CD4-positive, alpha-beta T cell (primary cell): ENCODE results near the gene ZNF492. TPM values are rescaled to one million over a fixed set of nuclear protein-coding genes. Genes with fewer than 3 reads are reported as not detected.

Experiments
- ATAC-seq: fragments of 200-7000 bp; cut with Tn5 transposase; one replicate; pipeline ENCODE4 v1.10.0; 2022; ENCODE audit warnings: mild to moderate bottlenecking; ENCODE audit not compliant: poor library complexity
- CTCF ChIA-PET: fragments of 350-600 bp; sonication (Branson Sonifier 250); formaldehyde crosslinking; loops from one replicate; lab custom pipeline; 2021; ENCODE audit warnings: antibody characterized with exemption, inconsistent platforms; lab: Charles Lee
- POLR2A ChIA-PET: fragments of 350-600 bp; sonication (Branson Sonifier 250); formaldehyde crosslinking; loops from one replicate; lab custom pipeline; 2021; ENCODE audit warnings: antibody characterized with exemption, inconsistent platforms; lab: Charles Lee
- DNase-seq, 14 experiments: peaks; one replicate each; pipeline ENCODE4 v3.0.0-alpha.2; 2013 to 2020; ENCODE audit warnings: mixed read lengths in 2 of 14
- H3K27ac ChIP-seq, 2 donors: one replicate each; pipeline versions ENCODE4 v1.5.1 to v1.7.0; 2013; ENCODE audit warnings: low read length in 2 of 2, low read depth in 1 of 2, mild to moderate bottlenecking in 1 of 2
- H3K27me3 ChIP-seq, 2 experiments: 1 replicate in 1 of 2; 2 replicates in 1 of 2; pipeline versions ENCODE4 v1.6.1 to v1.7.0; 2013; ENCODE audit warnings: low read length in 2 of 2, control low read depth in 1 of 2, mild to moderate bottlenecking in 1 of 2, moderate library complexity in 1 of 2; ENCODE audit not compliant: insufficient read depth in 2 of 2, control insufficient read depth in 1 of 2
- H3K36me3 ChIP-seq: one replicate; pipeline ENCODE4 v1.6.1; 2013; ENCODE audit warnings: low read length, control low read depth; ENCODE audit not compliant: insufficient read depth
- H3K4me1 ChIP-seq: one replicate; pipeline ENCODE4 v1.6.1; 2013; ENCODE audit warnings: low read length, control low read depth; ENCODE audit not compliant: insufficient read depth
- H3K4me3 ChIP-seq: one replicate; pipeline ENCODE4 v1.5.1; 2013; ENCODE audit warnings: mild to moderate bottlenecking, low read length, moderate library complexity
- H3K9me3 ChIP-seq, 2 experiments: 1 replicate in 1 of 2; 2 replicates in 1 of 2; pipeline versions ENCODE4 v1.6.1 to v1.7.0; 2013; ENCODE audit warnings: low read length in 2 of 2, mild to moderate bottlenecking in 2 of 2, control low read depth in 1 of 2, moderate library complexity in 1 of 2; ENCODE audit not compliant: control insufficient read depth in 1 of 2, insufficient read depth in 1 of 2
- H3K27ac Mint-ChIP-seq: one replicate; pipeline ENCODE4 v1.8.0; 2020; ENCODE audit warnings: mixed read lengths
- H3K27me3 Mint-ChIP-seq: one replicate; pipeline ENCODE4 v1.8.0; 2021; ENCODE audit warnings: mixed read lengths
- H3K36me3 Mint-ChIP-seq: one replicate; pipeline ENCODE4 v1.8.0; 2021; ENCODE audit warnings: low read depth, mixed read lengths
- H3K4me1 Mint-ChIP-seq: one replicate; pipeline ENCODE4 v1.8.0; 2021; ENCODE audit warnings: low read depth, mixed read lengths
- H3K4me3 Mint-ChIP-seq: one replicate; pipeline ENCODE4 v1.8.0; 2020; ENCODE audit warnings: mild to moderate bottlenecking, mixed read lengths
- H3K9me3 Mint-ChIP-seq: one replicate; pipeline ENCODE4 v1.8.0; 2020; ENCODE audit warnings: mixed read lengths
- intact Hi-C, 2 experiments: fragments of 100-400 bp; cut with DNase I in 1 of 2; cut with micrococcal nuclease in 1 of 2; formaldehyde crosslinking; loops; one replicate each; pipeline versions ENCODE4 v1.15.1 to v1.9.0; 2023 to 2025; cut with DNase I, micrococcal nuclease
- total RNA-seq, 174 experiments: library from RNA in 2 of 174; stranded (reverse) in 2 of 174; gene quantifications; one replicate each; pipeline ENCODE4 v1.2.3 and lab custom pipeline; 2021 to 2026
- TF ChIP-seq, protein P1 (sequence below): fragments of 200-600 bp; IDR thresholded peaks from one replicate; pipeline ENCODE4 v1.8.0; 2022; ENCODE audit warnings: antibody characterized with exemption, mild to moderate bottlenecking

The ZNF492 gene
- total RNA-seq, 2 experiments from 2014 or later: 1.1 to 1.2 TPM

DNA sequence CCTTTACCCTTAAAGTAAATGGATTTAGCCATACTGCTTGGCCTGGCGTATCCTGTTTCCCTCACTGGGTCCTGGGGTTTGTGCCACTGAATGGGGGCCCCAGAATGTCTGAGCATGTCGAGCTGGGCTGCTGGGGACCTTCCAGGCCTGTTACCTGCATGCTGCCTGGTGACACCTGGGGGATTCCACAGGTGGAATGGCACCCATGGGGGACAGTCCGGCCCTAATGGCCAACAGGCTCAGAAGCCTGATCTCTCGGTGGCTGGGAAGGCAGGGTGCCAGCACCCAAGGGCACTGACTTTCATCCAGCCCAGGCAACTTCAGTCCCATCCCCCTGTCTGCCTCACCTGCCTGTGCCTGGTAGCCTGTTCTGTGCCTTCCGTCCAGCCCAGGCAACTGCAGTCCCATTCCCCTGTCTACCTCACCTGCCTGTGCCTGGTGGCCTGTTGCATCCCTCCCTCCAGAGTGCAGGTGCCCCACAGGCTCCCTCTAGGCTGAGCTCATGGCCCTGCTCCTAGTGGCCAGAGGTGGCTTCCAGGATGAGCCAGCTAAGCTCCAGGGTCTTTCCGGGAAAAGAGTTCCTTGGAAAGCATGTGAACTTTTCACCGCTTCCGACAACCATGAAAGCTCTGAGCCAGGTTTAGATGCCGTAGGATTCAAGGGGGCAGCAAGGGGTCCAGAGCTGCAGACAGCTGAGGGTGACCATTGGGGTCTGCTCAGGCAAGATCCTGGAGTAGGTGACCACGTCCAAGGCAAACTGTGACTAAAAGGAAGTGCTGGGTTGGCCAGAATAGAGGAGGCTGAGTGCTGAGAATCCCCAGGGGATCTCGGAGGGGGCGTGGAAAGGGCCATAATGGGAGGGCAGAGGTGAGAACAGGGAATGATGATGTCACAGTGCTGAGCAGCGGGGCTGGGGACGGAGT, 30.3 kb upstream of the ZNF492 start:
- H3K27ac ChIP-seq: no peak overlapping the region
- peaks cover 0 to 92% of the 10 kb centered on the region in 2 experiments for H3K9me3 ChIP-seq
- H3K4me1 ChIP-seq: no peaks in the 10 kb centered on the region
- H3K4me3 ChIP-seq: no peak overlapping the region
- Mint-ChIP-seq H3K36me3 (no peaks in the 10 kb centered on the region), H3K27ac (no peak overlapping the region), H3K4me1 (no peaks in the 10 kb centered on the region), H3K27me3 (peaks cover 9% of the 10 kb centered on the region), H3K4me3 (no peak overlapping the region), H3K9me3 (no peaks in the 10 kb centered on the region)
- CTCF ChIA-PET: no interaction called here
- no peaks in the 10 kb centered on the region for H3K36me3 ChIP-seq
- ATAC-seq (no peak), DNase-seq (no peak)
- TF ChIP-seq, protein P1, sequence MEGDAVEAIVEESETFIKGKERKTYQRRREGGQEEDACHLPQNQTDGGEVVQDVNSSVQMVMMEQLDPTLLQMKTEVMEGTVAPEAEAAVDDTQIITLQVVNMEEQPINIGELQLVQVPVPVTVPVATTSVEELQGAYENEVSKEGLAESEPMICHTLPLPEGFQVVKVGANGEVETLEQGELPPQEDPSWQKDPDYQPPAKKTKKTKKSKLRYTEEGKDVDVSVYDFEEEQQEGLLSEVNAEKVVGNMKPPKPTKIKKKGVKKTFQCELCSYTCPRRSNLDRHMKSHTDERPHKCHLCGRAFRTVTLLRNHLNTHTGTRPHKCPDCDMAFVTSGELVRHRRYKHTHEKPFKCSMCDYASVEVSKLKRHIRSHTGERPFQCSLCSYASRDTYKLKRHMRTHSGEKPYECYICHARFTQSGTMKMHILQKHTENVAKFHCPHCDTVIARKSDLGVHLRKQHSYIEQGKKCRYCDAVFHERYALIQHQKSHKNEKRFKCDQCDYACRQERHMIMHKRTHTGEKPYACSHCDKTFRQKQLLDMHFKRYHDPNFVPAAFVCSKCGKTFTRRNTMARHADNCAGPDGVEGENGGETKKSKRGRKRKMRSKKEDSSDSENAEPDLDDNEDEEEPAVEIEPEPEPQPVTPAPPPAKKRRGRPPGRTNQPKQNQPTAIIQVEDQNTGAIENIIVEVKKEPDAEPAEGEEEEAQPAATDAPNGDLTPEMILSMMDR: no peak
- H3K27me3 ChIP-seq: no peaks in the 10 kb centered on the region
- intact Hi-C loops: no loop called here
- POLR2A ChIA-PET: no interaction called here

DNA sequence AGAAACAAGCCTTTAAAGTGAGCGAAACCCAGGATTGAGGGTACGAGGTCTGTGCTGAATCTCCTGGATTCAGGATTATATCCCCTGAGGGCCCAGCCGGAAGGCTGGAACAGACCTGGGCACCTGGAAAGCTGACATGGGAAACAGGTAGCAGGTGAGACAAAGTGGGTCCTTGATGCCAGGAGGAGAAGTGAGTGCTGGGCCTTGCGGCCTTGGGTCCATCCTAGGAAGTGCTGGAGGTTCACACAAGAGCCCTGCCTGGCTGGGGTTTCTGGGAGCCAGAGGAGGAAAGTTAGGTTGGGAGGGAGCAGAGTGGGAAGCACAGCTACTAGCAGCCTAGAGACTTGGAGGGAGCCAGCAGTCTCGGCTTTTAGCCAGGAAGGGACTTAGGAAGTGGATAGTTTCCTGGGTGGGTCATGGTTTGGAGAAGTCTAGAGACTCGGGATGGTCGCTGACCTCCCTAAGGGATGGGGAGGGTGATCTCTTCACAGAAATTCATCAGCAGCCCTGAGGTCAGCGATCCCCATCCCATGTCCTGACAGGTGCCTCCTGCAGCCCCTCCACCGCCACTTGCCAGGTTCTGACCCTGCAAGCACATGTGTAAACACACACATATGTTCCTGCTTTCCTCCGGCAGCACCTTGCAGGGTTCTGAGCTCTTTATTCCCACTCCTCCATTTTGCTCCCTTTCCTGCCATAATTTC, 29.4 kb upstream of the ZNF492 start:
- Histone ChIP-seq H3K9me3 (peaks cover 0 to 88% of the 10 kb centered on the region in 2 experiments), H3K27me3 (no peaks in the 10 kb centered on the region), H3K36me3 (no peaks in the 10 kb centered on the region), H3K4me1 (no peaks in the 10 kb centered on the region), H3K27ac (no peak overlapping the region), H3K4me3 (no peak overlapping the region)
- ATAC-seq: no peak
- Mint-ChIP-seq H3K27me3 (peaks cover 2% of the 10 kb centered on the region), H3K4me1 (no peaks in the 10 kb centered on the region), H3K27ac (no peak overlapping the region), H3K36me3 (no peaks in the 10 kb centered on the region), H3K4me3 (no peak overlapping the region), H3K9me3 (no peaks in the 10 kb centered on the region)
- TF ChIP-seq, protein P1: no peak
- intact Hi-C loops: no loop called here
- CTCF ChIA-PET: no interaction called here
- DNase-seq: no peak
- POLR2A ChIA-PET: no interaction called here

DNA sequence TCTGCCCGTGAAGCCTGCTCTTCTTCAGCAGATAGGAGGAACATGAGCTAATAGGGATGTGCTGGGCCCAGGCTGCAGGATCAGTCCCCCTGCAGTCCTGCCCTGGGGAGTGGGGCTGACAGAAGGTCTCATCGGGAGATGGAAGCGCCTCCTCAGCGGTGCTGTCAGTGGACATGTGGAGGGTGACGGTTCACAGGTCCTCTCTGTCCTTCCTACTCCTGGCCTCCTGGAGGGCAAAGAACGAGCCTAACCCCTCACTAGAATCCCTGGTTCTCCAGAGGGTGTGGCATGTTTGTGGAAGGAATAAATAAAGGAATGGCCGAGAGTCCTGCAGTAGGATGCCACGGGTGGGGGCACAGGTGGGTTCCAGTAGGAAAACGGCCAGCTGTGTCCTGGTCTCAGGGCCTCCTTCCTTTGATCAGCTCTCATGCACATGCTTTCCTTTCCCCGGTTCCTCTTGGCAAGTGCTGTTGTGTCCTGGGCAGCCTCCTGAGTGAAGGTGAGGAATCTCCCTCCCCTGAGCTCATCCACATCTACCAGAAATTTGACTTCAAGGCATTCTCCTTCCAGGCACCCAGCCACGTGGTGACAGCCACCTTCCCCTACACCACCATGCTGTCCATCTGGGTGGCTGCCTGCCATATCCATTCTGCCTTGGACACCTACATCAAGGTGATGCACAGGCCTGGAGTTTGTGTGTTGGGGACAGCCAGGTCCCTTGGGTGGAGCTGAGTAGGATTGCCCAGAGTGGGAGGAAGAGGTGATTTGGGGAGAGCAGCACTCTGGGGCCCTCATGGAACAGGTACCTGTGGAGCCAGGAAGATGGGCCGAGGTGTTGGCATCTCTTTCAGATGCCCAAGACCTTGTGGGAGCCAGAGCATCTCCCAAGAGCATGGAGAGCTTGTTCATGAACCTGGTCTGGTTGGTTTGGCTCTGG, 28.6 kb upstream of the ZNF492 start:
- ATAC-seq: no peak
- Histone ChIP-seq H3K27me3 (no peaks in the 10 kb centered on the region), H3K4me3 (no peak overlapping the region), H3K4me1 (no peaks in the 10 kb centered on the region), H3K9me3 (peaks cover 0 to 87% of the 10 kb centered on the region in 2 experiments), H3K27ac (no peak overlapping the region), H3K36me3 (no peaks in the 10 kb centered on the region)
- H3K36me3 Mint-ChIP-seq: no peaks in the 10 kb centered on the region
- H3K9me3 Mint-ChIP-seq: no peaks in the 10 kb centered on the region
- intact Hi-C loops: no loop called here
- H3K4me3 Mint-ChIP-seq: no peak overlapping the region
- H3K27me3 Mint-ChIP-seq: no peaks in the 10 kb centered on the region
- TF ChIP-seq, protein P1: no peak
- DNase-seq: no peak
- no peaks in the 10 kb centered on the region for H3K4me1 Mint-ChIP-seq
- no peak overlapping the region for H3K27ac Mint-ChIP-seq
- CTCF ChIA-PET: no interaction called here
- POLR2A ChIA-PET: no interaction called here
